Eye (tissue), 1 donor: Measurements from ENCODE around the gene CSAG1.
"Not testable (repeated sequence)": the region's sequence is repeated elsewhere in the genome, so short reads cannot be mapped to it uniquely, and the experiment has no call there.

ENCODE experiments used
- DNase-seq: peaks from one replicate; pipeline ENCODE4 v3.0.0-alpha.2; 2015

The CSAG1 gene

GRCh38 chrX:152697952-152698931 is 35.3 kb downstream of the CSAG1 start, which contains the start of gene MAGEA3:
MAGEA3 (plus strand) TSS chrX:152698794; CDS start chrX:152700833, 2,039 bp downstream.
- not testable (repeated sequence) for DNase-seq

- DNase-seq, result not testable (repeated sequence)
Observed at GRCh38 chrX:152681012-152681411, 52.5 kb downstream of the CSAG1 start.
